Naive thymus-derived CD8-positive, alpha-beta T cell (primary cell): Measurements from ENCODE around the gene PRPF19. TPM values are rescaled to one million over a fixed set of nuclear protein-coding genes. Genes with fewer than 3 reads are reported as not detected.

Source experiments
- polyA plus RNA-seq, 3 donors: library from polyadenylated mRNA; unstranded; fragments of 300-500 nt; fragmentation: Illumina TruSeq; gene quantifications; one replicate each; pipeline ENCODE4 v1.2.3, GENCODE V29; 2021
- total RNA-seq, 8 experiments: library from RNA in 2 of 8; stranded (reverse) in 2 of 8; gene quantifications; one replicate each; pipeline ENCODE4 v1.2.3 and lab custom pipeline; 2021 to 2026

PRPF19 gene
- total and polyA plus RNA-seq, 5 experiments from 2014 or later = 14.2 to 98.8 (median 19.5) TPM

Other genes starting within 250 kb of the PRPF19 start
- gene MS4A8, start 207.0 kb downstream of the PRPF19 start, total RNA-seq = not detected
- gene MS4A8, start 207.0 kb downstream of the PRPF19 start, polyA plus RNA-seq = not detected
- not detected for gene MS4A18, start 181.9 kb downstream of the PRPF19 start, total RNA-seq
- gene MS4A18, start 181.9 kb downstream of the PRPF19 start, polyA plus RNA-seq = not detected
- not detected for gene MS4A15, start 149.7 kb downstream of the PRPF19 start, total RNA-seq
- not detected for gene MS4A15, start 149.7 kb downstream of the PRPF19 start, polyA plus RNA-seq
- not detected for gene MS4A10, start 121.3 kb downstream of the PRPF19 start, total RNA-seq
- gene MS4A10, start 121.3 kb downstream of the PRPF19 start, polyA plus RNA-seq = not detected
- gene CCDC86, start 64.5 kb downstream of the PRPF19 start, total RNA-seq = 10 to 100 TPM; 11.3 to 12.0 TPM
- 10 to 100 TPM; 10.8 to 27.1 (median 18.5) TPM for gene CCDC86, start 64.5 kb downstream of the PRPF19 start, polyA plus RNA-seq
- under 1 TPM in 1 of 2 experiments, not detected in 1; 0.16 TPM for gene PTGDR2, start 50.6 kb downstream of the PRPF19 start, total RNA-seq
- gene PTGDR2, start 50.6 kb downstream of the PRPF19 start, polyA plus RNA-seq = under 1 TPM in 1 of 3 donors, not detected in 2; 0.16 TPM
- not detected for gene ZP1, start 39.0 kb downstream of the PRPF19 start, total RNA-seq
- gene ZP1, start 39.0 kb downstream of the PRPF19 start, polyA plus RNA-seq = not detected
- 10 to 100 TPM; 52.4 to 60.5 TPM for gene TMEM109, start 7.6 kb upstream of the PRPF19 start, total RNA-seq
- gene TMEM109, start 7.6 kb upstream of the PRPF19 start, polyA plus RNA-seq = 100 to 1,000 TPM; 216 to 295 (median 272) TPM
- gene TMEM132A, start 17.9 kb upstream of the PRPF19 start, total RNA-seq = under 1 TPM in 1 of 2 experiments, not detected in 1; 0.88 TPM
- gene TMEM132A, start 17.9 kb upstream of the PRPF19 start, polyA plus RNA-seq = not detected
- gene SLC15A3, start 45.6 kb upstream of the PRPF19 start, total RNA-seq = 10 to 100 TPM; 13.6 to 14.9 TPM
- gene SLC15A3, start 45.6 kb upstream of the PRPF19 start, polyA plus RNA-seq = 1 to 10 TPM in 2 of 3 donors, under 1 TPM in 1; 0.90 to 3.4 (median 1.0) TPM
- 100 to 1,000 TPM; 384 to 405 TPM for gene CD6, start 65.1 kb upstream of the PRPF19 start, total RNA-seq
- 100 to 1,000 TPM; 150 to 199 (median 153) TPM for gene CD6, start 65.1 kb upstream of the PRPF19 start, polyA plus RNA-seq
- 100 to 1,000 TPM; 165 to 174 TPM for gene CD5, start 195.9 kb upstream of the PRPF19 start, total RNA-seq
- 100 to 1,000 TPM; 136 to 227 (median 192) TPM for gene CD5, start 195.9 kb upstream of the PRPF19 start, polyA plus RNA-seq